Measurements from ENCODE around the gene GLIS1. TPM values are rescaled to one million over a fixed set of nuclear protein-coding genes. Genes with fewer than 3 reads are reported as not detected.

GLIS1 gene
- total and polyA plus RNA-seq, 2 experiments from 2014 or later: 0.77 to 0.95 TPM

GRCh38 chr1:53469373-53469772 is 269.6 kb downstream of the GLIS1 start:
- Histone ChIP-seq H3K27ac (no peak overlapping the region), H3K4me1 (ENCODE audit: low read depth) (peaks cover 12% of the 10 kb centered on the region), H3K4me3 (no peak overlapping the region), H3K36me3 (no peaks in the 10 kb centered on the region), H3K27me3 (no peaks in the 10 kb centered on the region), H3K9me3 (ENCODE audit: low read depth) (no peaks in the 10 kb centered on the region)
- DNase-seq (ENCODE audit: low read depth in 1 of 2, low spot score in 1 of 2): no peak
- no peak for TF ChIP-seq CTCF (IDR thresholded peaks at IDR 0.05; ENCODE audit: low read depth, low read length)

GRCh38 chr1:53468374-53468773 is 270.6 kb downstream of the GLIS1 start:
- Histone ChIP-seq H3K27me3 (no peaks in the 10 kb centered on the region), H3K36me3 (no peaks in the 10 kb centered on the region), H3K4me1 (ENCODE audit: low read depth) (peaks cover 12% of the 10 kb centered on the region), H3K9me3 (ENCODE audit: low read depth) (no peaks in the 10 kb centered on the region), H3K4me3 (no peak overlapping the region), H3K27ac (no peak overlapping the region)
- no peak for DNase-seq (ENCODE audit: low read depth in 1 of 2, low spot score in 1 of 2)
- TF ChIP-seq CTCF (IDR thresholded peaks at IDR 0.05; ENCODE audit: low read depth, low read length): no peak

- no peaks in the 10 kb centered on the region for H3K36me3 ChIP-seq
- no peaks in the 10 kb centered on the region for H3K9me3 ChIP-seq (ENCODE audit: low read depth)
- no peak for TF ChIP-seq CTCF (IDR thresholded peaks at IDR 0.05; ENCODE audit: low read depth, low read length)
- no peak for DNase-seq (ENCODE audit: low read depth in 1 of 2, low spot score in 1 of 2)
- peaks cover 21% of the 10 kb centered on the region for H3K4me1 ChIP-seq (ENCODE audit: low read depth)
- no peak overlapping the region for H3K27ac ChIP-seq
- H3K27me3 ChIP-seq: no peaks in the 10 kb centered on the region
- no peak overlapping the region for H3K4me3 ChIP-seq
Measured at GRCh38 chr1:53467391-53467790, 271.6 kb downstream of the GLIS1 start.

- H3K4me1 ChIP-seq (ENCODE audit: low read depth): peaks cover 22% of the 10 kb centered on the region
- H3K9me3 ChIP-seq (ENCODE audit: low read depth): no peaks in the 10 kb centered on the region
- no peak overlapping the region for H3K4me3 ChIP-seq
- no peak overlapping the region for H3K27ac ChIP-seq
- no peak for TF ChIP-seq CTCF (IDR thresholded peaks at IDR 0.05; ENCODE audit: low read depth, low read length)
- no peaks in the 10 kb centered on the region for H3K27me3 ChIP-seq
- no peak for DNase-seq (ENCODE audit: low read depth in 1 of 2, low spot score in 1 of 2)
- no peaks in the 10 kb centered on the region for H3K36me3 ChIP-seq
Measured at GRCh38 chr1:53465023-53465957, 273.7 kb downstream of the GLIS1 start.

GRCh38 chr1:53463961-53464899 is 274.7 kb downstream of the GLIS1 start:
- Histone ChIP-seq H3K36me3 (no peaks in the 10 kb centered on the region), H3K4me3 (no peak overlapping the region), H3K27me3 (no peaks in the 10 kb centered on the region), H3K9me3 (ENCODE audit: low read depth) (no peaks in the 10 kb centered on the region), H3K4me1 (ENCODE audit: low read depth) (peaks cover 22% of the 10 kb centered on the region), H3K27ac (no peak overlapping the region)
- DNase-seq (ENCODE audit: low read depth in 1 of 2, low spot score in 1 of 2): no peak
- no peak for TF ChIP-seq CTCF (IDR thresholded peaks at IDR 0.05; ENCODE audit: low read depth, low read length)

All from cardiac muscle cell (in vitro differentiated cells and primary cell).